HepG2 (cell line): ENCODE data around the gene RPL35. TPM values are rescaled to one million over a fixed set of nuclear protein-coding genes. Genes with fewer than 3 reads are reported as not detected.
A peak's percentile ranks its signal among the peaks of the same experiment; 100 is the strongest.

Experiments used
- ATAC-seq: fragments of 200-7000 bp; cut with Tn5 transposase; 3 replicates; pipeline ENCODE4 v1.9.1; 2020; ENCODE audit warnings: mild to moderate bottlenecking, moderate library complexity
- BruUV-seq: library from RNA; stranded (reverse); fragments of 400-500 nt; replicated peaks from 2 replicates; lab custom pipeline; 2021; lab: Mats Ljungman, UMichigan
- CTCF ChIA-PET: fragments of 300-600 bp; formaldehyde crosslinking; extraction: SDS; loops from one replicate; lab custom pipeline; 2021; ENCODE audit warnings: low total read pairs, inconsistent platforms, low intra/inter-chr PET ratio; lab: Yijun Ruan, JAX
- POLR2A ChIA-PET: fragments of 350-600 bp; sonication (Branson Sonifier 250); formaldehyde crosslinking; loops from one replicate; lab custom pipeline; 2020; ENCODE audit warnings: antibody characterized with exemption, inconsistent platforms; lab: Yijun Ruan, JAX
- DNase-seq: peaks from one replicate; pipeline ENCODE4 v3.0.0-alpha.2; 2015; ENCODE audit warnings: low spot score
- FAIRE-seq: peaks from 3 replicates; lab custom pipeline; 2011; peaks lifted over from hg19 to GRCh38; lab: Jason Lieb, UNC
- H2AFZ ChIP-seq: one replicate; pipeline ENCODE4 v1.6.1; 2011; ENCODE audit warnings: low read length, inconsistent platforms
- H3K27ac ChIP-seq: fragments of 300-600 bp; 3 replicates; pipeline ENCODE4 v1.8.0; 2011; ENCODE audit warnings: mixed run types, mild to moderate bottlenecking, mixed read lengths, low read length, inconsistent platforms; ENCODE audit not compliant: insufficient read depth; ENCODE audit errors: extremely low read length
- H3K27me3 ChIP-seq, 2 experiments: fragments of 200-600 bp in 1 of 2; 2 replicates in 1 of 2; 3 replicates in 1 of 2; pipeline versions ENCODE4 v1.6.0 to v1.8.0; 2011; ENCODE audit warnings: low read length in 2 of 2, mild to moderate bottlenecking in 2 of 2, moderate library complexity in 2 of 2, inconsistent platforms in 1 of 2; ENCODE audit not compliant: insufficient read depth in 2 of 2, control insufficient read depth in 1 of 2
- H3K36me3 ChIP-seq, 2 experiments: fragments of 200-600 bp in 1 of 2; replicated peaks in 1 of 2; 2 replicates in 1 of 2; 3 replicates in 1 of 2; pipeline versions ENCODE4 v1.5.1 to v1.8.0; 2011; ENCODE audit warnings: low read length in 2 of 2, inconsistent platforms in 1 of 2; ENCODE audit not compliant: insufficient read depth in 2 of 2, control insufficient read depth in 1 of 2
- H3K4me1 ChIP-seq: 2 replicates; pipeline ENCODE4 v1.5.1; 2012; ENCODE audit warnings: low read length, inconsistent platforms; ENCODE audit not compliant: insufficient read depth
- H3K4me2 ChIP-seq: 2 replicates; pipeline ENCODE4 v1.6.0; 2011; ENCODE audit warnings: low read depth, low read length, inconsistent platforms
- H3K4me3 ChIP-seq, 3 experiments: fragments of 200-600 bp in 1 of 3; sonication (generic), shearing (Covaris generic) in 1 of 3; replicated peaks in 1 of 3; 2 replicates each; pipeline ENCODE4 v1.5.1; 2011 to 2016; ENCODE audit warnings: low read length in 3 of 3, inconsistent platforms in 2 of 3, low read depth in 2 of 3, mild to moderate bottlenecking in 2 of 3, control low read depth in 1 of 3, mixed read lengths in 1 of 3; ENCODE audit not compliant: insufficient read depth in 1 of 3
- H3K79me2 ChIP-seq: one replicate; pipeline ENCODE4 v1.6.1; 2011; ENCODE audit warnings: low read length, inconsistent platforms; ENCODE audit not compliant: insufficient read depth
- H3K9ac ChIP-seq: 2 replicates; pipeline ENCODE4 v1.6.0; 2011; ENCODE audit warnings: mild to moderate bottlenecking, low read depth, low read length, inconsistent platforms; ENCODE audit not compliant: insufficient read depth
- H3K9me3 ChIP-seq: 2 replicates; pipeline ENCODE4 v1.5.1; 2012; ENCODE audit warnings: mild to moderate bottlenecking, low read length
- H4K20me1 ChIP-seq: 2 replicates; pipeline ENCODE4 v1.6.0; 2011; ENCODE audit warnings: inconsistent platforms, mild to moderate bottlenecking, low read length, moderate library complexity; ENCODE audit not compliant: insufficient read depth
- ARNT2 ChIP-seq: sonication (generic); formaldehyde crosslinking; IDR thresholded peaks from 2 replicates; pipeline ENCODE4 v1.8.0; 2022; ENCODE audit warnings: mild to moderate bottlenecking, low read depth, missing genetic modification reagents, moderate library complexity
- BCL6 ChIP-seq: IDR thresholded peaks from 2 replicates; pipeline ENCODE4 v1.6.1; 2016; ENCODE audit warnings: missing genetic modification reagents, missing compliant biosample characterization
- CBX5 ChIP-seq: sonication (generic); formaldehyde crosslinking; IDR thresholded peaks from 2 replicates; pipeline ENCODE4 v1.4.0; 2020; ENCODE audit warnings: missing genetic modification reagents, borderline replicate concordance
- DNMT1 ChIP-seq: sonication (generic); formaldehyde crosslinking; IDR thresholded peaks from 2 replicates; pipeline ENCODE4 v1.5.1; 2020; ENCODE audit warnings: mild to moderate bottlenecking, missing genetic modification reagents
- DPF2 ChIP-seq: sonication (generic); formaldehyde crosslinking; IDR thresholded peaks from 2 replicates; pipeline ENCODE4 v1.4.0; 2020; ENCODE audit warnings: mild to moderate bottlenecking, low read depth, missing genetic modification reagents, borderline replicate concordance
- MBNL3 ChIP-seq: fragments of 250-450 bp; sonication (Bioruptor Pico); conservative IDR thresholded peaks from 2 replicates; pipeline ENCODE4 v1.8.0; 2022; ENCODE audit warnings: mild to moderate bottlenecking, inconsistent platforms
- PHB2 ChIP-seq: fragments of 450-650 bp; IDR thresholded peaks from 2 replicates; pipeline ENCODE4 v1.6.1; 2018; ENCODE audit not compliant: partially characterized antibody
- SAFB2 ChIP-seq: sonication (generic); formaldehyde crosslinking; IDR thresholded peaks from 2 replicates; pipeline ENCODE4 v1.5.1; 2020; ENCODE audit warnings: missing genetic modification reagents, low read depth, mild to moderate bottlenecking, borderline replicate concordance
- SNRNP70 ChIP-seq: fragments of 200-400 bp; formaldehyde crosslinking; IDR thresholded peaks from 2 replicates; pipeline ENCODE4 v1.6.1; 2017; ENCODE audit warnings: mild to moderate bottlenecking, low read depth, low read length, moderate library complexity
- TBP ChIP-seq: sonication (generic); formaldehyde crosslinking; IDR thresholded peaks from 2 replicates; pipeline ENCODE4 v1.5.0; 2020; ENCODE audit warnings: missing genetic modification reagents
- TEAD2 ChIP-seq: sonication (generic); formaldehyde crosslinking; IDR thresholded peaks from 2 replicates; pipeline ENCODE4 v1.9.0; 2021; ENCODE audit warnings: missing genetic modification reagents
- ZNF431 ChIP-seq: sonication (generic); formaldehyde crosslinking; IDR thresholded peaks from 2 replicates; pipeline ENCODE4 v1.9.0; 2022; ENCODE audit warnings: missing genetic modification reagents, low read depth, mild to moderate bottlenecking, borderline replicate concordance
- ZNF44 ChIP-seq: sonication (generic); formaldehyde crosslinking; IDR thresholded peaks from 2 replicates; pipeline ENCODE4 v1.5.1; 2020; ENCODE audit warnings: mild to moderate bottlenecking, missing genetic modification reagents
- ZNF547 ChIP-seq: sonication (generic); formaldehyde crosslinking; IDR thresholded peaks from 2 replicates; pipeline ENCODE4 v1.5.1; 2020; ENCODE audit warnings: mild to moderate bottlenecking, missing genetic modification reagents
- ZNF766 ChIP-seq: sonication (generic); formaldehyde crosslinking; IDR thresholded peaks from 2 replicates; pipeline ENCODE4 v1.5.0; 2020; ENCODE audit warnings: missing genetic modification reagents, borderline replicate concordance
- ZSCAN31 ChIP-seq: sonication (generic); formaldehyde crosslinking; IDR thresholded peaks from 2 replicates; pipeline ENCODE4 v1.5.0; 2020; ENCODE audit warnings: low read depth, mild to moderate bottlenecking, missing genetic modification reagents
- WGBS: methylation state at CpG from one replicate; pipeline ENCODE4 v1.1.6; 2017; ENCODE audit warnings: low lambda C conversion rate; 5-methylcytosine and 5-hydroxymethylcytosine counted together
- in situ Hi-C: cut with HindIII; loops from 2 replicates; pipeline ENCODE4 v1.10.0; 2017; ENCODE audit warnings: low pct_unique_long_range_greater_than_20kb; ENCODE audit not compliant: extremely low pct_ligation_motif_present
- intact Hi-C: fragments of 100-400 bp; cut with micrococcal nuclease; formaldehyde crosslinking; loops from one replicate; pipeline ENCODE4 v1.10.0; 2022; ENCODE audit not compliant: unreplicated experiment
- polyA plus RNA-seq, 8 experiments: library from polyadenylated mRNA; depleted of rRNA in 3 of 8; stranded (reverse) in 7 of 8; unstranded in 1 of 8; fragments of >200 nt; fragmentation: Illumina TruSeq in 4 of 8; extraction: Trizol in 4 of 8; gene quantifications; 2 replicates each; pipeline versions ENCODE4 v1.2.1 to v1.2.3, GENCODE V29; 2011 to 2016; ENCODE audit warnings: low read depth in 4 of 8, missing spikeins in 1 of 8, mixed read lengths in 1 of 8; ENCODE audit not compliant: insufficient read depth in 1 of 8
- total RNA-seq, 5 experiments: library from RNA; depleted of rRNA; stranded (reverse); fragments of >200 nt; fragmentation: Illumina TruSeq; extraction: Trizol; gene quantifications; 2 replicates each; pipeline ENCODE4 v1.2.3, GENCODE V29; 2016; ENCODE audit warnings: low read depth in 1 of 5
- TF ChIP-seq, protein P1 (sequence below): sonication (generic); formaldehyde crosslinking; IDR thresholded peaks from 2 replicates; pipeline ENCODE4 v1.4.0; 2020; ENCODE audit warnings: missing genetic modification reagents, borderline replicate concordance
- TF ChIP-seq, protein P2 (sequence below): IDR thresholded peaks from 2 replicates; pipeline ENCODE4 v1.6.1; 2016; ENCODE audit warnings: mild to moderate bottlenecking, missing biosample characterization, missing genetic modification reagents
- TF ChIP-seq, protein P3 (sequence below): IDR thresholded peaks from 2 replicates; pipeline ENCODE4 v1.6.1; 2016; ENCODE audit warnings: missing compliant biosample characterization, missing genetic modification reagents, borderline replicate concordance

Gene RPL35
- total and polyA plus RNA-seq, 2 of the 13 experiments (the other 11 are each of a cell fraction or from before 2014, with no cell fraction given), result 2,153 to 2,935 TPM

DNA sequence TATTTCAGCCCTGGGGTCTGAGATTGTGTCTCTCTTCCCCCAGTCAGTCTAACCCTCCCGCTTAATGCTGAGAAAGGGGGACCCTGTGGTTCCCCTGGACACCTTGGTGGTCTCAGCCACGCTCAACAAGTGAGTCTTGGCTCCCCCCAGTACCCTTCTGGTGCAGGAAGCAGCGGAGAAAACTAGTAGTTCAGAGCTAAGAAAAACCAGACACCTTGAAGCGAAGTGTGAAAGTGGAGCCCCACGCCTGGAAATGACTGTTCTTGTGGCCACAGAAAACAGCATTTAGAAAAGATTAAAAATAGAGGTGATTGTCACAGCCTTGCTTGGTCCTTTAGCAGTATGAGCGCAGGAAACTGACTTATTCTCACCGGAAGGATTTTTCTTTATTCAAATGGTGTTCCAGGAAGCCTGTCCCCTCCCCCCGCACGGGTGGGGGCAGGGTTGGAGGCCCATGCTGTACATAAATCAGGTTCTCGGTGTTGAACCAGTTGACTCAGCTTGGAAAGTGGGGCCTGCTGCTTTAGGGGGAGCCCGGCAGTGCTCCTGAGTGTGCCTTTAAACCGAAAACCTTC is 8.3 kb upstream of the RPL35 start:
- ChIA-PET POLR2A (interaction anchor here (0.5 to 1.3 kb wide), 3 partner anchors 8 to 91 kb away, joined by 3 to 6 read pairs (median 3); partner anchors contain the start of genes ARPC5L and RPL35), CTCF (no interaction called here)
- ATAC-seq, result peak; percentile 5; the same call in 1 of the 3 replicates
- Histone ChIP-seq H3K79me2 (peaks cover 62% of the 10 kb centered on the region), H3K27ac (peak overlapping the region; percentile 90), H3K9me3 (no peaks in the 10 kb centered on the region), H2AFZ (no peak overlapping the region), H3K4me1 (peaks cover 39% of the 10 kb centered on the region), H3K9ac (peak overlapping the region; percentile 98), H3K4me2 (peak overlapping the region; percentile 94), H3K36me3 (peaks cover 8 to 34% of the 10 kb centered on the region in 2 experiments), H3K4me3 (peak overlapping the region; percentile 81 to 98 (median 94)), H4K20me1 (no peaks in the 10 kb centered on the region; the same call in 1 of the 2 replicates), H3K27me3 (no peaks in the 10 kb centered on the region; a peak in 1 of 5 replicates)
- no peak for FAIRE-seq
- DNase-seq, result peak; percentile 49
- in situ Hi-C loops (no loop called here), intact Hi-C loops (loop anchor here (2.0 to 10.0 kb wide), 2 partner anchors 71 to 275 kb away; partner anchors contain the start of genes GOLGA1 and SCAI)
- 1% methylated on average over 11 of the region's 12 CpGs for WGBS
- BruUV-seq, result TSS peak; percentile 67
- TF ChIP-seq SAFB2 (CRISPR knock-in tag), result no peak
- no peak for TF ChIP-seq SNRNP70
- no peak for TF ChIP-seq ZNF431 (CRISPR knock-in tag)
- no peak for TF ChIP-seq TEAD2 (CRISPR knock-in tag)
- no peak for TF ChIP-seq CBX5 (CRISPR knock-in tag)
- no peak for TF ChIP-seq DNMT1 (CRISPR knock-in tag)
- no peak for TF ChIP-seq MBNL3 (CRISPR knock-in tag)
- TF ChIP-seq, protein P1, sequence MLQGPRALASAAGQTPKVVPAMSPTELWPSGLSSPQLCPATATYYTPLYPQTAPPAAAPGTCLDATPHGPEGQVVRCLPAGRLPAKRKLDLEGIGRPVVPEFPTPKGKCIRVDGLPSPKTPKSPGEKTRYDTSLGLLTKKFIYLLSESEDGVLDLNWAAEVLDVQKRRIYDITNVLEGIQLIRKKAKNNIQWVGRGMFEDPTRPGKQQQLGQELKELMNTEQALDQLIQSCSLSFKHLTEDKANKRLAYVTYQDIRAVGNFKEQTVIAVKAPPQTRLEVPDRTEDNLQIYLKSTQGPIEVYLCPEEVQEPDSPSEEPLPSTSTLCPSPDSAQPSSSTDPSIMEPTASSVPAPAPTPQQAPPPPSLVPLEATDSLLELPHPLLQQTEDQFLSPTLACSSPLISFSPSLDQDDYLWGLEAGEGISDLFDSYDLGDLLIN, result no peak
- TF ChIP-seq, protein P2, sequence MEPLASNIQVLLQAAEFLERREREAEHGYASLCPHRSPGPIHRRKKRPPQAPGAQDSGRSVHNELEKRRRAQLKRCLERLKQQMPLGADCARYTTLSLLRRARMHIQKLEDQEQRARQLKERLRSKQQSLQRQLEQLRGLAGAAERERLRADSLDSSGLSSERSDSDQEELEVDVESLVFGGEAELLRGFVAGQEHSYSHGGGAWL (CRISPR knock-in tag), result no peak
- no peak for TF ChIP-seq PHB2
- TF ChIP-seq ZNF44 (CRISPR knock-in tag), result no peak
- peak; percentile 33; the same call in 1 of the 2 replicates for TF ChIP-seq BCL6 (CRISPR knock-in tag)
- no peak for TF ChIP-seq ZSCAN31
- no peak for TF ChIP-seq ZNF547
- TF ChIP-seq, protein P3, sequence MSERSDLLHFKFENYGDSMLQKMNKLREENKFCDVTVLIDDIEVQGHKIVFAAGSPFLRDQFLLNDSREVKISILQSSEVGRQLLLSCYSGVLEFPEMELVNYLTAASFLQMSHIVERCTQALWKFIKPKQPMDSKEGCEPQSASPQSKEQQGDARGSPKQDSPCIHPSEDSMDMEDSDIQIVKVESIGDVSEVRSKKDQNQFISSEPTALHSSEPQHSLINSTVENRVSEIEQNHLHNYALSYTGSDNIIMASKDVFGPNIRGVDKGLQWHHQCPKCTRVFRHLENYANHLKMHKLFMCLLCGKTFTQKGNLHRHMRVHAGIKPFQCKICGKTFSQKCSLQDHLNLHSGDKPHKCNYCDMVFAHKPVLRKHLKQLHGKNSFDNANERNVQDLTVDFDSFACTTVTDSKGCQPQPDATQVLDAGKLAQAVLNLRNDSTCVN (CRISPR knock-in tag), result no peak
- no peak for TF ChIP-seq TBP (CRISPR knock-in tag)
- TF ChIP-seq ARNT2 (CRISPR knock-in tag), result no peak
- no peak for TF ChIP-seq ZNF766 (CRISPR knock-in tag)
- no peak for TF ChIP-seq DPF2
